Adipocyte (in vitro differentiated cells): ENCODE data around the gene SRGN.
"Not testable (repeated sequence)": the region's sequence is repeated elsewhere in the genome, so short reads cannot be mapped to it uniquely, and the experiment has no call there.

Experiments
- DNase-seq: peaks from one replicate; pipeline ENCODE4 v3.0.0-alpha.2; 2015; ENCODE audit warnings: low read depth
- H3K27me3 ChIP-seq: replicated peaks from 2 replicates; pipeline ENCODE4 v1.7.0; 2013; ENCODE audit warnings: mild to moderate bottlenecking, low read length, moderate library complexity; ENCODE audit not compliant: control insufficient read depth, insufficient read depth
- H3K36me3 ChIP-seq: 2 replicates; pipeline ENCODE4 v1.7.0; 2013; ENCODE audit warnings: low read length, mild to moderate bottlenecking, moderate library complexity; ENCODE audit not compliant: control insufficient read depth, insufficient read depth, severe bottlenecking
- H3K4me1 ChIP-seq: 2 replicates; pipeline ENCODE4 v1.7.0; 2013; ENCODE audit warnings: mild to moderate bottlenecking, low read length, moderate library complexity; ENCODE audit not compliant: control insufficient read depth, insufficient read depth
- H3K4me3 ChIP-seq: 2 replicates; pipeline ENCODE4 v1.7.0; 2013; ENCODE audit warnings: mild to moderate bottlenecking, low read length, moderate library complexity
- H3K9ac ChIP-seq: 2 replicates; pipeline ENCODE4 v1.7.0; 2013; ENCODE audit warnings: mild to moderate bottlenecking, low read length, moderate library complexity
- H3K9me3 ChIP-seq: 2 replicates; pipeline ENCODE4 v1.7.0; 2013; ENCODE audit warnings: mild to moderate bottlenecking, low read length, moderate library complexity; ENCODE audit not compliant: control insufficient read depth

The SRGN gene

GRCh38 chr10:69107699-69108098, 19.8 kb downstream of the SRGN start:
- H3K27me3 ChIP-seq, result no peaks in the 10 kb centered on the region
- H3K4me1 ChIP-seq, result peaks cover 7% of the 10 kb centered on the region
- no peak overlapping the region for H3K4me3 ChIP-seq
- H3K9me3 ChIP-seq, result peaks cover 4% of the 10 kb centered on the region
- no peaks in the 10 kb centered on the region for H3K36me3 ChIP-seq
- DNase-seq, result no peak
- no peak overlapping the region for H3K9ac ChIP-seq

GRCh38 chr10:69119896-69120295, 32.0 kb downstream of the SRGN start:
- DNase-seq, result no peak
- no peaks in the 10 kb centered on the region for H3K9me3 ChIP-seq
- H3K4me1 ChIP-seq, result peaks cover 8% of the 10 kb centered on the region
- H3K27me3 ChIP-seq, result no peaks in the 10 kb centered on the region
- H3K36me3 ChIP-seq, result no peaks in the 10 kb centered on the region
- H3K4me3 ChIP-seq, result no peak overlapping the region
- H3K9ac ChIP-seq, result no peak overlapping the region

GRCh38 chr10:69123306-69123746, 35.4 kb downstream of the SRGN start:
- peak; percentile 87 for DNase-seq
- Histone ChIP-seq H3K4me3 (peak overlapping the region; percentile 96), H3K9ac (peak overlapping the region; percentile 97), H3K9me3 (no peaks in the 10 kb centered on the region), H3K27me3 (no peaks in the 10 kb centered on the region), H3K4me1 (peaks cover 25% of the 10 kb centered on the region), H3K36me3 (no peaks in the 10 kb centered on the region)

GRCh38 chr10:69123747-69124562, 36.1 kb downstream of the SRGN start, which contains the start of gene VPS26A:
VPS26A (plus strand) TSS chr10:69124178; CDS start chr10:69124278, 100 bp downstream.
- Histone ChIP-seq H3K27me3 (no peaks in the 10 kb centered on the region), H3K9me3 (no peaks in the 10 kb centered on the region), H3K4me3 (peak within 1 kb of the TSS; percentile 98), H3K9ac (peak within 1 kb of the TSS; percentile 97), H3K4me1 (peaks cover 28% of the 10 kb centered on the region), H3K36me3 (no peaks in the 10 kb centered on the region)
- DNase-seq, result peak; percentile 100

- peak; percentile 83 for DNase-seq
- no peaks in the 10 kb centered on the region for H3K9me3 ChIP-seq
- H3K36me3 ChIP-seq, result no peaks in the 10 kb centered on the region
- H3K9ac ChIP-seq, result peak overlapping the region; percentile 97
- H3K4me1 ChIP-seq, result peaks cover 31% of the 10 kb centered on the region
- no peaks in the 10 kb centered on the region for H3K27me3 ChIP-seq
- peak overlapping the region; percentile 98 for H3K4me3 ChIP-seq
Measured at GRCh38 chr10:69124563-69125268, 36.8 kb downstream of the SRGN start.

- Histone ChIP-seq H3K4me3 (peak overlapping the region; percentile 98), H3K4me1 (peaks cover 39% of the 10 kb centered on the region), H3K9ac (peak overlapping the region; percentile 97), H3K27me3 (no peaks in the 10 kb centered on the region), H3K9me3 (no peaks in the 10 kb centered on the region), H3K36me3 (no peaks in the 10 kb centered on the region)
- peak; percentile 8 for DNase-seq
Measured at GRCh38 chr10:69125554-69125953, 37.7 kb downstream of the SRGN start.

- Histone ChIP-seq H3K4me3 (no peak overlapping the region), H3K9me3 (no peaks in the 10 kb centered on the region), H3K36me3 (peaks cover 21% of the 10 kb centered on the region), H3K4me1 (peaks cover 31% of the 10 kb centered on the region), H3K27me3 (no peaks in the 10 kb centered on the region), H3K9ac (no peak overlapping the region)
- DNase-seq, result peak; percentile 15
Measured at GRCh38 chr10:69130251-69130650, 42.3 kb downstream of the SRGN start.

GRCh38 chr10:69139961-69140360, 52.1 kb downstream of the SRGN start:
- Histone ChIP-seq H3K4me3 (no peak overlapping the region), H3K27me3 (no peaks in the 10 kb centered on the region), H3K36me3 (peaks cover 30% of the 10 kb centered on the region), H3K9me3 (no peaks in the 10 kb centered on the region), H3K4me1 (peaks cover 9% of the 10 kb centered on the region), H3K9ac (no peak overlapping the region)
- DNase-seq, result no peak

GRCh38 chr10:69141304-69141703, 53.4 kb downstream of the SRGN start:
- H3K36me3 ChIP-seq, result peaks cover 17% of the 10 kb centered on the region
- DNase-seq, result no peak
- no peak overlapping the region for H3K9ac ChIP-seq
- H3K9me3 ChIP-seq, result no peaks in the 10 kb centered on the region
- H3K27me3 ChIP-seq, result no peaks in the 10 kb centered on the region
- H3K4me3 ChIP-seq, result no peak overlapping the region
- H3K4me1 ChIP-seq, result peaks cover 9% of the 10 kb centered on the region

- H3K27me3 ChIP-seq, H3K4me3 ChIP-seq, DNase-seq, H3K9ac ChIP-seq, H3K9me3 ChIP-seq: not testable (repeated sequence)
- Histone ChIP-seq H3K4me1 (peaks cover 11% of the 10 kb centered on the region), H3K36me3 (peaks cover 15% of the 10 kb centered on the region)
Measured at GRCh38 chr10:69142074-69142473, 54.2 kb downstream of the SRGN start.

- no peak for DNase-seq
- peaks cover 6% of the 10 kb centered on the region for H3K36me3 ChIP-seq
- no peaks in the 10 kb centered on the region for H3K27me3 ChIP-seq
- H3K4me3 ChIP-seq, result no peak overlapping the region
- no peak overlapping the region for H3K9ac ChIP-seq
- no peaks in the 10 kb centered on the region for H3K9me3 ChIP-seq
- peaks cover 19% of the 10 kb centered on the region for H3K4me1 ChIP-seq
Measured at GRCh38 chr10:69142983-69143382, 55.1 kb downstream of the SRGN start.
